Measurements from ENCODE around the gene ULK4. TPM values are rescaled to one million over a fixed set of nuclear protein-coding genes. Genes with fewer than 3 reads are reported as not detected.

The ULK4 gene
- total and polyA plus RNA-seq, 2 of the 4 experiments (the other 2 are of a cell fraction): 2.7 to 5.0 TPM

- Histone ChIP-seq H3K27me3 (ENCODE audit: control insufficient read depth, insufficient read depth, low read length) (no peaks in the 10 kb centered on the region), H2AFZ (replicated peaks; ENCODE audit: low read length, poor library complexity) (no peak overlapping the region), H3K9me3 (ENCODE audit: control insufficient read depth, insufficient read depth, low read length) (no peaks in the 10 kb centered on the region), H2AK5ac (ENCODE audit: low read depth, low read length) (no peak overlapping the region), H2BK20ac (ENCODE audit: low read depth, low read length) (no peak overlapping the region), H3K36me3 (ENCODE audit: control insufficient read depth, insufficient read depth, low read length) (0 out of 2 replicates have a peak, but pooled peaks cover 2% of the 10 kb centered on the region), H2BK5ac (ENCODE audit: low read depth, low read length, poor library complexity, severe bottlenecking) (no peak overlapping the region), H4K8ac (ENCODE audit: low read depth in 2 of 2, low read length in 2 of 2) (no peak overlapping the region), H3K79me1 (ENCODE audit: low read depth in 1 of 2, low read length in 2 of 2) (no peaks in the 10 kb centered on the region), H3K9ac (ENCODE audit: low read depth, low read length) (no peak overlapping the region), H3K4me2 (ENCODE audit: low read depth, low read length) (no peak overlapping the region), H2BK120ac (ENCODE audit: low read depth, low read length) (no peak overlapping the region), H3K56ac (ENCODE audit: extremely low read depth, insufficient read depth, low read length) (no peak overlapping the region), H3K14ac (replicated peaks; ENCODE audit: low read depth, low read length) (no peak overlapping the region), H3K23ac (ENCODE audit: low read depth, low read length) (no peak overlapping the region), H4K91ac (ENCODE audit: insufficient read depth, low read depth, low read length) (no peak overlapping the region), H2BK15ac (ENCODE audit: low read depth, low read length) (no peak overlapping the region), H3K18ac (ENCODE audit: low read depth, low read length) (no peak overlapping the region), H2AK9ac (replicated peaks; ENCODE audit: low read depth, low read length, poor library complexity) (no peak overlapping the region), H3K27ac (ENCODE audit: insufficient read depth, low read length) (no peak overlapping the region), H4K5ac (ENCODE audit: low read depth, low read length) (no peak overlapping the region), H4K20me1 (ENCODE audit: insufficient read depth, low read length) (no peaks in the 10 kb centered on the region), H3K4me1 (ENCODE audit: control insufficient read depth, insufficient read depth, low read length) (no peaks in the 10 kb centered on the region), H3K4ac (ENCODE audit: low read depth, low read length) (no peak overlapping the region), H3K4me3 (ENCODE audit: insufficient read depth, low read depth, low read length) (no peak overlapping the region), H3K9me1 (ENCODE audit: insufficient read depth, low read length) (no peaks in the 10 kb centered on the region; the same call in 1 of the 2 replicates)
- WGBS, 2 experiments (ENCODE audit: extremely low coverage in 2 of 2, insufficient read length in 1 of 2): 90 to 100% methylated on average over 1 to 2 of the region's 3 CpGs
- no peak for ATAC-seq (ENCODE audit: low read depth)
- CTCF ChIA-PET: interaction anchor here (0.6 to 0.7 kb wide), 2 partner anchors 19 to 242 kb away, joined by 5 to 7 read pairs; no protein-coding TSS in a partner anchor
- dilution Hi-C loops (cut with HindIII; ENCODE audit: low sequenced_read_pairs, unreplicated experiment): no loop called here
- no peak for TF ChIP-seq CHD1 (IDR thresholded peaks at IDR 0.05; ENCODE audit: low read depth, low read length)
- TF ChIP-seq MAFK (IDR thresholded peaks at IDR 0.05; ENCODE audit: low read depth, low read length): no peak
- no peak for TF ChIP-seq ELK1 (IDR thresholded peaks at IDR 0.05; ENCODE audit: borderline replicate concordance, low read depth, low read length)
- TF ChIP-seq RFX5 (IDR thresholded peaks at IDR 0.05; ENCODE audit: low read depth, low read length): no peak
- TF ChIP-seq, protein P1, sequence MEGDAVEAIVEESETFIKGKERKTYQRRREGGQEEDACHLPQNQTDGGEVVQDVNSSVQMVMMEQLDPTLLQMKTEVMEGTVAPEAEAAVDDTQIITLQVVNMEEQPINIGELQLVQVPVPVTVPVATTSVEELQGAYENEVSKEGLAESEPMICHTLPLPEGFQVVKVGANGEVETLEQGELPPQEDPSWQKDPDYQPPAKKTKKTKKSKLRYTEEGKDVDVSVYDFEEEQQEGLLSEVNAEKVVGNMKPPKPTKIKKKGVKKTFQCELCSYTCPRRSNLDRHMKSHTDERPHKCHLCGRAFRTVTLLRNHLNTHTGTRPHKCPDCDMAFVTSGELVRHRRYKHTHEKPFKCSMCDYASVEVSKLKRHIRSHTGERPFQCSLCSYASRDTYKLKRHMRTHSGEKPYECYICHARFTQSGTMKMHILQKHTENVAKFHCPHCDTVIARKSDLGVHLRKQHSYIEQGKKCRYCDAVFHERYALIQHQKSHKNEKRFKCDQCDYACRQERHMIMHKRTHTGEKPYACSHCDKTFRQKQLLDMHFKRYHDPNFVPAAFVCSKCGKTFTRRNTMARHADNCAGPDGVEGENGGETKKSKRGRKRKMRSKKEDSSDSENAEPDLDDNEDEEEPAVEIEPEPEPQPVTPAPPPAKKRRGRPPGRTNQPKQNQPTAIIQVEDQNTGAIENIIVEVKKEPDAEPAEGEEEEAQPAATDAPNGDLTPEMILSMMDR (conservative IDR thresholded peaks at IDR 0.05; ENCODE audit: low read depth, low read length): no peak
- TF ChIP-seq RAD21 (IDR thresholded peaks at IDR 0.05; ENCODE audit: low read length): no peak
- TF ChIP-seq MAZ (IDR thresholded peaks at IDR 0.05; ENCODE audit: borderline replicate concordance, low read depth, low read length): no peak
- TF ChIP-seq CEBPB (IDR thresholded peaks at IDR 0.05; ENCODE audit: low read depth, low read length): no peak
- no peak for TF ChIP-seq SMC3 (IDR thresholded peaks at IDR 0.05; ENCODE audit: low read depth, low read length)
- no peak for TF ChIP-seq RCOR1 (IDR thresholded peaks at IDR 0.05; ENCODE audit: insufficient replicate concordance, low read length)
- no peak for TF ChIP-seq NFE2L2 (IDR thresholded peaks at IDR 0.05; ENCODE audit: low read depth, low read length)
- TF ChIP-seq POLR2A (IDR thresholded peaks at IDR 0.05; ENCODE audit: low read depth, low read length): no peak
- no peak for TF ChIP-seq BHLHE40 (IDR thresholded peaks at IDR 0.05; ENCODE audit: low read depth, low read length)
- TF ChIP-seq, protein P2, sequence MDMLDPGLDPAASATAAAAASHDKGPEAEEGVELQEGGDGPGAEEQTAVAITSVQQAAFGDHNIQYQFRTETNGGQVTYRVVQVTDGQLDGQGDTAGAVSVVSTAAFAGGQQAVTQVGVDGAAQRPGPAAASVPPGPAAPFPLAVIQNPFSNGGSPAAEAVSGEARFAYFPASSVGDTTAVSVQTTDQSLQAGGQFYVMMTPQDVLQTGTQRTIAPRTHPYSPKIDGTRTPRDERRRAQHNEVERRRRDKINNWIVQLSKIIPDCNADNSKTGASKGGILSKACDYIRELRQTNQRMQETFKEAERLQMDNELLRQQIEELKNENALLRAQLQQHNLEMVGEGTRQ (IDR thresholded peaks at IDR 0.05; ENCODE audit: low read depth, low read length): no peak
- TF ChIP-seq FOS (IDR thresholded peaks at IDR 0.05; ENCODE audit: low read depth, low read length): no peak
- TF ChIP-seq MXI1 (IDR thresholded peaks at IDR 0.05; ENCODE audit: borderline replicate concordance, low read depth, low read length): no peak
- intact Hi-C loops (cut with micrococcal nuclease): no loop called here
- BruUV-seq (replicated peaks): no TSS peak
- in situ Hi-C loops (cut with MboI; ENCODE audit: low sequenced_read_pairs): no loop called here
- no peak for DNase-seq
- POLR2A ChIA-PET (ENCODE audit: unreplicated experiment): no interaction called here
Observed at GRCh38 chr3:41943311-41943843, 18.5 kb downstream of the ULK4 start.
